Caki2 (cell line): ENCODE measurements around the gene OR1L1. TPM values are rescaled to one million over a fixed set of nuclear protein-coding genes. Genes with fewer than 3 reads are reported as not detected.

Experiments used
- DNase-seq: peaks from one replicate; pipeline ENCODE4 v3.0.0-alpha.2; 2015; ENCODE audit warnings: low read depth
- in situ Hi-C: cut with HindIII; loops from 2 replicates; pipeline ENCODE4 v1.10.0; 2016; ENCODE audit warnings: low sequenced_read_pairs, low pct_unique_long_range_greater_than_20kb, mixed read lengths
- total RNA-seq: library from RNA; depleted of rRNA; stranded (reverse); fragments of >200 nt; shearing (Covaris generic); gene quantifications from 2 replicates; pipeline ENCODE4 v1.2.3, GENCODE V29; 2014; ENCODE audit warnings: low replicate concordance; rRNA removed

Gene OR1L1
- total RNA-seq, result not detected in 2 replicates

GRCh38 chr9:122661416-122661815, at the start of gene OR1L1:
TSS of gene OR1L1 (plus strand) at chr9:122661716. CDS start at chr9:122661716, 0 bp downstream.
- in situ Hi-C loops, result no loop called here
- DNase-seq, result no peak

GRCh38 chr9:122614362-122614761, 47.2 kb upstream of the OR1L1 start, which contains the start of gene OR1Q1:
TSS of gene OR1Q1 (plus strand) at chr9:122614738. CDS start at chr9:122614738, 0 bp downstream.
- in situ Hi-C loops, result no loop called here
- DNase-seq, result no peak

GRCh38 chr9:122619996-122620395, 41.5 kb upstream of the OR1L1 start:
- no peak for DNase-seq
- in situ Hi-C loops, result no loop called here

GRCh38 chr9:122642226-122642625, 19.3 kb upstream of the OR1L1 start:
- peak; percentile 2 for DNase-seq
- in situ Hi-C loops, result no loop called here

- DNase-seq, result no peak
- in situ Hi-C loops, result no loop called here
Measured at GRCh38 chr9:122656378-122656777, 5.1 kb upstream of the OR1L1 start.

GRCh38 chr9:122657527-122657926, 4.0 kb upstream of the OR1L1 start, which contains the start of gene OR1B1:
TSS of gene OR1B1 (minus strand) at chr9:122657627.
- no peak for DNase-seq
- in situ Hi-C loops, result no loop called here

GRCh38 chr9:122672481-122672880, 11.0 kb downstream of the OR1L1 start:
- DNase-seq, result no peak
- in situ Hi-C loops, result no loop called here

GRCh38 chr9:122684851-122685250, 23.3 kb downstream of the OR1L1 start:
- in situ Hi-C loops, result no loop called here
- no peak for DNase-seq

- in situ Hi-C loops, result no loop called here
- DNase-seq, result no peak
Measured at GRCh38 chr9:122695696-122696095, 34.2 kb downstream of the OR1L1 start.

Other genes with a start within 250 kb of the OR1L1 start
- gene OR1J1, start 183.8 kb upstream of the OR1L1 start, total RNA-seq, result not detected in 2 replicates
- not detected in 2 replicates for gene OR1J2, start 150.9 kb upstream of the OR1L1 start, total RNA-seq
- gene OR1J4, start 142.6 kb upstream of the OR1L1 start, total RNA-seq, result not detected in 2 replicates
- gene OR1N1, start 134.4 kb upstream of the OR1L1 start, total RNA-seq, result not detected in 2 replicates
- not detected in 2 replicates for gene OR1N2, start 108.6 kb upstream of the OR1L1 start, total RNA-seq
- gene OR1L8, start 78.3 kb upstream of the OR1L1 start, total RNA-seq, result 0.12 TPM in 1 of 2 replicates, not detected in the other
- gene OR1Q1, start 47.0 kb upstream of the OR1L1 start, total RNA-seq, result not detected in 2 replicates
- gene OR1B1, start 4.1 kb upstream of the OR1L1 start, total RNA-seq, result not detected in 2 replicates
- gene OR1L3, start 13.4 kb downstream of the OR1L1 start, total RNA-seq, result not detected in 2 replicates
- gene OR1L4, start 62.3 kb downstream of the OR1L1 start, total RNA-seq, result not detected in 2 replicates
- not detected in 2 replicates for gene OR1L6, start 80.6 kb downstream of the OR1L1 start, total RNA-seq
- gene OR5C1, start 127.2 kb downstream of the OR1L1 start, total RNA-seq, result not detected in 2 replicates
- not detected in 2 replicates for gene OR1K1, start 138.4 kb downstream of the OR1L1 start, total RNA-seq
- 30.1 and 31.8 TPM in 2 replicates for gene PDCL, start 166.9 kb downstream of the OR1L1 start, total RNA-seq
- gene RC3H2, start 243.6 kb downstream of the OR1L1 start, total RNA-seq, result 9.8 and 26.6 TPM in 2 replicates